NCI-H146 treated with DMSO at 0.1 percent for 48 hours (cell line): ENCODE measurements around the gene CUL2.
"Not testable (repeated sequence)": the region's sequence is repeated elsewhere in the genome, so short reads cannot be mapped to it uniquely, and the experiment has no call there.

ENCODE experiments used
- DNase-seq: peaks from one replicate; lab custom pipeline; 2025; ENCODE audit not compliant: unreplicated experiment; lab: John Stamatoyannopoulos, UW

CUL2 gene

GRCh38 chr10:34981844-34982243, 108.3 kb downstream of the CUL2 start:
- DNase-seq, result no peak

GRCh38 chr10:34979938-34980337, 110.2 kb downstream of the CUL2 start:
- no peak for DNase-seq

- no peak for DNase-seq
Observed at GRCh38 chr10:34978080-34978479, 112.1 kb downstream of the CUL2 start.

- DNase-seq, result not testable (repeated sequence)
Observed at GRCh38 chr10:34976380-34976910, 113.7 kb downstream of the CUL2 start.

- DNase-seq, result not testable (repeated sequence)
Observed at GRCh38 chr10:34974364-34975065, 115.6 kb downstream of the CUL2 start.

- not testable (repeated sequence) for DNase-seq
Observed at GRCh38 chr10:34973757-34974156, 116.4 kb downstream of the CUL2 start.

GRCh38 chr10:34973121-34973520, 117.0 kb downstream of the CUL2 start:
- DNase-seq, result not testable (repeated sequence)

- DNase-seq, result not testable (repeated sequence)
Observed at GRCh38 chr10:34972591-34972990, 117.5 kb downstream of the CUL2 start.

- not testable (repeated sequence) for DNase-seq
Observed at GRCh38 chr10:34971606-34972334, 118.4 kb downstream of the CUL2 start.

GRCh38 chr10:34969171-34969570, 121.0 kb downstream of the CUL2 start:
- no peak for DNase-seq

GRCh38 chr10:34967335-34967880, 122.7 kb downstream of the CUL2 start:
- no peak for DNase-seq

GRCh38 chr10:34966451-34966850, 123.7 kb downstream of the CUL2 start:
- no peak for DNase-seq

- no peak for DNase-seq
Observed at GRCh38 chr10:34966040-34966439, 124.1 kb downstream of the CUL2 start.

- DNase-seq, result no peak
Observed at GRCh38 chr10:34964166-34964800, 125.9 kb downstream of the CUL2 start.

- DNase-seq, result no peak
Observed at GRCh38 chr10:34962866-34963265, 127.3 kb downstream of the CUL2 start.

GRCh38 chr10:34960983-34961382, 129.2 kb downstream of the CUL2 start:
- DNase-seq, result no peak

- DNase-seq, result no peak
Observed at GRCh38 chr10:34959786-34960185, 130.4 kb downstream of the CUL2 start.

GRCh38 chr10:34959321-34959720, 130.8 kb downstream of the CUL2 start:
- peak; percentile 41 for DNase-seq
